Endodermal cell (in vitro differentiated cells): ENCODE data around the gene YEATS2. TPM values are rescaled to one million over a fixed set of nuclear protein-coding genes. Genes with fewer than 3 reads are reported as not detected.
A peak's percentile ranks its signal among the peaks of the same experiment; 100 is the strongest.
"Not testable (repeated sequence)": the region's sequence is repeated elsewhere in the genome, so short reads cannot be mapped to it uniquely, and the experiment has no call there.

ENCODE experiments used
- DNase-seq: peaks from one replicate; pipeline ENCODE4 v3.0.0-alpha.2; 2017
- H3K27ac ChIP-seq: 2 replicates; pipeline ENCODE4 v1.5.1; 2013; ENCODE audit warnings: mild to moderate bottlenecking, low read depth, low read length, moderate library complexity
- H3K27me3 ChIP-seq: 2 replicates; pipeline ENCODE4 v1.6.1; 2013; ENCODE audit warnings: mild to moderate bottlenecking, low read length, moderate library complexity; ENCODE audit not compliant: insufficient read depth, control insufficient read depth, poor library complexity, severe bottlenecking
- H3K36me3 ChIP-seq: 2 replicates; pipeline ENCODE4 v1.7.0; 2013; ENCODE audit warnings: mild to moderate bottlenecking, low read length, moderate library complexity; ENCODE audit not compliant: control insufficient read depth, insufficient read depth
- H3K4me1 ChIP-seq: one replicate; pipeline ENCODE4 v1.7.0; 2013; ENCODE audit warnings: low read length; ENCODE audit not compliant: control insufficient read depth, insufficient read depth
- H3K4me3 ChIP-seq: 2 replicates; pipeline ENCODE4 v1.5.1; 2013; ENCODE audit warnings: mild to moderate bottlenecking, low read length, moderate library complexity
- H3K9ac ChIP-seq: 2 replicates; pipeline ENCODE4 v1.6.1; 2013; ENCODE audit warnings: mild to moderate bottlenecking, low read length, moderate library complexity; ENCODE audit not compliant: poor library complexity, severe bottlenecking; ENCODE audit errors: extremely low read depth
- H3K9me3 ChIP-seq: 2 replicates; pipeline ENCODE4 v1.6.1; 2013; ENCODE audit warnings: mild to moderate bottlenecking, low read length, moderate library complexity; ENCODE audit not compliant: control insufficient read depth
- H3K27ac Mint-ChIP-seq: 2 replicates; pipeline ENCODE4 v1.8.0; 2020; ENCODE audit warnings: mixed read lengths
- H3K27me3 Mint-ChIP-seq: 2 replicates; pipeline ENCODE4 v1.8.0; 2021; ENCODE audit warnings: mild to moderate bottlenecking, mixed read lengths; ENCODE audit not compliant: insufficient read depth
- H3K36me3 Mint-ChIP-seq: 2 replicates; pipeline ENCODE4 v1.8.0; 2020; ENCODE audit warnings: low read depth, mixed read lengths
- H3K4me1 Mint-ChIP-seq: 2 replicates; pipeline ENCODE4 v1.8.0; 2020; ENCODE audit warnings: mixed read lengths
- H3K4me3 Mint-ChIP-seq: 2 replicates; pipeline ENCODE4 v1.8.0; 2020; ENCODE audit warnings: mild to moderate bottlenecking, moderate library complexity, mixed read lengths
- H3K9me3 Mint-ChIP-seq: 2 replicates; pipeline ENCODE4 v1.8.0; 2020; ENCODE audit warnings: mild to moderate bottlenecking, mixed read lengths
- WGBS, 2 experiments: methylation state at CpG; one replicate each; pipeline versions ENCODE4 v1.1.5 to v1.1.7; 2013; ENCODE audit warnings: missing lambda C conversion rate in 2 of 2, mixed read lengths in 1 of 2; ENCODE audit not compliant: insufficient coverage in 1 of 2, insufficient read length in 1 of 2; 5-methylcytosine and 5-hydroxymethylcytosine counted together
- total RNA-seq, 2 donors: library from RNA; stranded (reverse); fragmentation: NEBNext Ultra II Directional in 1 of 2; extraction: Animal tissue kit (Norgen Biotek cat#: 25700) in 1 of 2; gene quantifications; 2 replicates in 1 of 2; 3 replicates in 1 of 2; pipeline ENCODE4 v1.2.1, GENCODE V29; 2021
- TF ChIP-seq, protein P1 (sequence below): fragments of 200-600 bp; sonication (generic); conservative IDR thresholded peaks from 2 replicates; pipeline ENCODE4 v1.5.0; 2021; ENCODE audit warnings: antibody characterized with exemption, mild to moderate bottlenecking

Gene YEATS2
- total RNA-seq, 2 donors from 2014 or later, result 53.4 to 55.8 TPM

GRCh38 chr3:183699238-183699947, 1.8 kb downstream of the YEATS2 start:
- peaks cover 28% of the 10 kb centered on the region for H3K4me1 Mint-ChIP-seq
- H3K27ac Mint-ChIP-seq, result peak overlapping the region; percentile 41
- H3K36me3 ChIP-seq, result peaks cover 5% of the 10 kb centered on the region
- H3K9me3 ChIP-seq, result no peaks in the 10 kb centered on the region
- H3K27me3 ChIP-seq, result no peaks in the 10 kb centered on the region
- DNase-seq, result peak; percentile 58
- TF ChIP-seq, protein P1, sequence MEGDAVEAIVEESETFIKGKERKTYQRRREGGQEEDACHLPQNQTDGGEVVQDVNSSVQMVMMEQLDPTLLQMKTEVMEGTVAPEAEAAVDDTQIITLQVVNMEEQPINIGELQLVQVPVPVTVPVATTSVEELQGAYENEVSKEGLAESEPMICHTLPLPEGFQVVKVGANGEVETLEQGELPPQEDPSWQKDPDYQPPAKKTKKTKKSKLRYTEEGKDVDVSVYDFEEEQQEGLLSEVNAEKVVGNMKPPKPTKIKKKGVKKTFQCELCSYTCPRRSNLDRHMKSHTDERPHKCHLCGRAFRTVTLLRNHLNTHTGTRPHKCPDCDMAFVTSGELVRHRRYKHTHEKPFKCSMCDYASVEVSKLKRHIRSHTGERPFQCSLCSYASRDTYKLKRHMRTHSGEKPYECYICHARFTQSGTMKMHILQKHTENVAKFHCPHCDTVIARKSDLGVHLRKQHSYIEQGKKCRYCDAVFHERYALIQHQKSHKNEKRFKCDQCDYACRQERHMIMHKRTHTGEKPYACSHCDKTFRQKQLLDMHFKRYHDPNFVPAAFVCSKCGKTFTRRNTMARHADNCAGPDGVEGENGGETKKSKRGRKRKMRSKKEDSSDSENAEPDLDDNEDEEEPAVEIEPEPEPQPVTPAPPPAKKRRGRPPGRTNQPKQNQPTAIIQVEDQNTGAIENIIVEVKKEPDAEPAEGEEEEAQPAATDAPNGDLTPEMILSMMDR, result no peak
- peaks cover 9% of the 10 kb centered on the region for H3K36me3 Mint-ChIP-seq
- no peak overlapping the region for H3K27ac ChIP-seq
- peak overlapping the region; percentile 92 for H3K9ac ChIP-seq
- H3K9me3 Mint-ChIP-seq, result no peaks in the 10 kb centered on the region
- no peaks in the 10 kb centered on the region for H3K4me1 ChIP-seq
- peak overlapping the region; percentile 87 for H3K4me3 Mint-ChIP-seq
- peak overlapping the region; percentile 92 for H3K4me3 ChIP-seq
- WGBS, 2 experiments, result 30% methylated on average over 12 to 13 of the region's 13 CpGs
- H3K27me3 Mint-ChIP-seq, result no peaks in the 10 kb centered on the region

GRCh38 chr3:183701744-183702143, 4.1 kb downstream of the YEATS2 start:
- no peaks in the 10 kb centered on the region for H3K27me3 ChIP-seq
- no peak overlapping the region for H3K4me3 ChIP-seq
- peak; percentile 60 for DNase-seq
- no peak overlapping the region for H3K9ac ChIP-seq
- H3K4me3 Mint-ChIP-seq, result no peak overlapping the region
- no peaks in the 10 kb centered on the region for H3K27me3 Mint-ChIP-seq
- 90 to 95% methylated on average over 5 of the region's 5 CpGs for WGBS, 2 experiments
- TF ChIP-seq, protein P1, result no peak
- no peak overlapping the region for H3K27ac ChIP-seq
- peaks cover 28% of the 10 kb centered on the region for H3K4me1 Mint-ChIP-seq
- H3K4me1 ChIP-seq, result no peaks in the 10 kb centered on the region
- peak overlapping the region; percentile 10 for H3K27ac Mint-ChIP-seq
- H3K9me3 Mint-ChIP-seq, result no peaks in the 10 kb centered on the region
- no peaks in the 10 kb centered on the region for H3K9me3 ChIP-seq
- peaks cover 19% of the 10 kb centered on the region for H3K36me3 Mint-ChIP-seq
- peaks cover 12% of the 10 kb centered on the region for H3K36me3 ChIP-seq

- H3K27ac ChIP-seq, H3K27ac Mint-ChIP-seq, H3K27me3 Mint-ChIP-seq, H3K9ac ChIP-seq, H3K9me3 ChIP-seq, H3K9me3 Mint-ChIP-seq, H3K4me3 Mint-ChIP-seq, H3K27me3 ChIP-seq, H3K4me1 ChIP-seq, H3K4me3 ChIP-seq, DNase-seq: not testable (repeated sequence)
- 94 to 100% methylated on average over 4 to 6 of the region's 6 CpGs for WGBS, 2 experiments
- peaks cover 18% of the 10 kb centered on the region for H3K36me3 ChIP-seq
- Mint-ChIP-seq H3K4me1 (peaks cover 26% of the 10 kb centered on the region), H3K36me3 (peaks cover 19% of the 10 kb centered on the region)
These were observed 6.3 kb downstream of the YEATS2 start for GRCh38 chr3:183703892-183704291.

- Mint-ChIP-seq H3K27me3 (no peaks in the 10 kb centered on the region), H3K36me3 (peaks cover 24% of the 10 kb centered on the region), H3K4me1 (no peaks in the 10 kb centered on the region), H3K4me3 (no peak overlapping the region), H3K27ac (no peak overlapping the region), H3K9me3 (no peaks in the 10 kb centered on the region)
- Histone ChIP-seq H3K27ac (no peak overlapping the region), H3K4me1 (no peaks in the 10 kb centered on the region), H3K27me3 (no peaks in the 10 kb centered on the region), H3K36me3 (peaks cover 27% of the 10 kb centered on the region), H3K9ac (no peak overlapping the region), H3K9me3 (no peaks in the 10 kb centered on the region), H3K4me3 (no peak overlapping the region)
- TF ChIP-seq, protein P1, result no peak
- no peak for DNase-seq
These were observed 12.6 kb downstream of the YEATS2 start for GRCh38 chr3:183710231-183710630.
